Cardiac fibroblast (primary cell): Measurements from ENCODE around the gene PACRG.
"Not testable (repeated sequence)": the region's sequence is repeated elsewhere in the genome, so short reads cannot be mapped to it uniquely, and the experiment has no call there.

Experiments used
- DNase-seq, 2 donors: peaks; one replicate each; pipeline versions ENCODE4 v3.0.0 to v3.0.0-alpha.2; 2010; ENCODE audit warnings: low read depth in 2 of 2
- H3K4me3 ChIP-seq, 2 donors: replicated peaks in 1 of 2; 1 replicate in 1 of 2; 2 replicates in 1 of 2; pipeline ENCODE4 v1.5.1; 2011; ENCODE audit warnings: low read depth in 2 of 2, low read length in 2 of 2, mild to moderate bottlenecking in 2 of 2, moderate library complexity in 1 of 2
- CTCF ChIP-seq: IDR thresholded peaks from one replicate; pipeline ENCODE4 v1.5.1; 2011; ENCODE audit warnings: low read depth, mild to moderate bottlenecking, low read length, inconsistent platforms

Gene PACRG

GRCh38 chr6:162970246-162970645, 242.5 kb downstream of the PACRG start:
- DNase-seq = no peak
- no peak overlapping the region for H3K4me3 ChIP-seq
- no peak for TF ChIP-seq CTCF

DNA sequence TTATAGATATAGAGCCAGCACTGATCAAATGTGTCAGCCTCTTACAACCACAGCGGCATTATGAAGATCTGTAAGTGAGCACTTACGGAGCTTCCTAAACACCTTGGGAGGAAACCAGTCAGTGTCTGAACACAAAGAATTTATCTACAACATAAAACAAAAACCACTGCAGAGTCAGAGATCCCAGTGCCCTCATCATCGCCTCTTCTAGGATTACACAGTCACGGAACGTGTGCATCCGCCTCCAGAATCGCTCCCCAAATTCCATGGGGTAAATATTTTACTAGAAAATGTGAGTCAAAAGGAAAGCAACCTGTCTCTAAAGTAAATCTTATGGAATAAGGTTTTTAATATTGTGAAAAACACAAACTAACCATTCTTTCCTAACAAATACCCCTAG, 243.6 kb downstream of the PACRG start:
- TF ChIP-seq CTCF = no peak
- DNase-seq = no peak
- no peak overlapping the region for H3K4me3 ChIP-seq

- no peak for TF ChIP-seq CTCF
- H3K4me3 ChIP-seq = no peak overlapping the region
- DNase-seq = no peak
These were observed 245.5 kb downstream of the PACRG start for GRCh38 chr6:162973151-162973872.

DNA sequence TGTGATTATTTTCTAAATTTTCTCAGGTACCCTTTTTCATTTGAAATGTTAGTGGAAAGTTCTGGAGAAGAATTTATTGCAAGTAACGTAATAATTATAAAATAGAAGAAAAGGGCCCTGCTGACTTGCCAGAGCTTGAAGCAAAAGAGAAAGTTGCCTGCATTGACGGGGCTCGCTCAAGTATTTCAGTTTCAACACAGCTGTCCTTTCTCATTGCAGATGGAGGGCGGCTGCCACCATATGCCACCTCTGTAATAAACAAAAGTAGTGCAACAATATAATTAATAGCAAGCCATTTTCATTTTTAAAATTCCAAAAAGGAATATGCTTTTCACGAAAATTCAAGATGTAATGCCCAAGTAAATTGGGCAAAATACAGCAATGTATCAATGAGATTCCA, 246.2 kb downstream of the PACRG start:
- TF ChIP-seq CTCF = no peak
- H3K4me3 ChIP-seq = no peak overlapping the region
- no peak for DNase-seq

- DNase-seq = peak; percentile 4 to 39
- TF ChIP-seq CTCF = no peak
- H3K4me3 ChIP-seq = no peak overlapping the region
These were observed 246.9 kb downstream of the PACRG start for GRCh38 chr6:162974685-162975084.

DNA sequence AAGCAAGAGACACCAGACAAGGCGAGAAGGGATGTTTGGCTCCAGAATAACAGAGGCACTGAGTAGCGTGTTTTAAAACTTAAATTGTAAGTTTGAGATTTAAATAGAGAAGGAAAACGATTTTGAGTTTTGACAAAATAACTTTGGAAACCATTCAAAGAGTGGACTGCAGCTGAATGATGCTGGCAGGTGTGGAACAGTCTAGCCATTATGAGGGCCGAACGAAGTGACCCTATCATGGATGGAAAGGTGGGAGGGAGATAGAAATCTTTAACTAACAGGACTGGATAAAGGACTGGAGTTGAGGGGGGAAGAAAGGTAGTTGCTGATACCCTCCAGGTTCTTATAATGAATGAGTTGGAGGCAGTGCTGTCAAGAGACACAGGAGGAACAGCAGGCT, 248.4 kb downstream of the PACRG start:
- DNase-seq = no peak
- H3K4me3 ChIP-seq = no peak overlapping the region
- no peak for TF ChIP-seq CTCF

DNA sequence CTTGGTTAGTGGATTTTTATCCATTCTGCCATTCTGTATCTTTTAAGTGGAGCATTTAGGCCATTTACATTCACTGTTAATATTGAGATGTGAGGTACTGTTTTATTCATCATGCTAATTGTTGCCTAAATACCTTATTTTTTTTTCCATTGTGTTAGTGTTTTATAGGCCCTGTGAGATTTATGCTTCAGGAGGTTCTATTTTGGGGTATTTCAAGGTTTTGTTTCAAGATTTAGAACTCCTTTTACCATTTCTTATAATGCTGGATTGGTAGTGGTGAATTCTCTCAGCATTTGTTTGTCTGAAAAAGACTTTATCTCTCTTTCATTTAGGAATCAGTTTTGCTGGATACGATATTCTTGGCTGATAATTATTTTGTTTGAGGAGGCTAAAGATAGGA, 255.5 kb downstream of the PACRG start:
- not testable (repeated sequence) for H3K4me3 ChIP-seq, DNase-seq
